Gastrocnemius medialis (tissue), 4 donors: ENCODE data around the gene USP2. TPM values are rescaled to one million over a fixed set of nuclear protein-coding genes. Genes with fewer than 3 reads are reported as not detected.

ENCODE experiments used
- ATAC-seq, 2 donors: fragments of 150-250 bp; one replicate each; pipeline ENCODE4 v1.9.1; 2016
- DNase-seq, 2 donors: peaks; one replicate each; pipeline ENCODE4 v3.0.0-alpha.2; 2019
- H3K27ac ChIP-seq, 4 donors: fragments of 200-600 bp; sonication (generic); 1 replicate in 1 of 4; 2 replicates in 3 of 4; pipeline ENCODE4 v1.5.1; 2016 to 2018; ENCODE audit warnings: mild to moderate bottlenecking in 2 of 4, moderate library complexity in 1 of 4
- H3K27me3 ChIP-seq, 3 donors: fragments of 200-600 bp; sonication (generic) in 2 of 3; 1 replicate in 1 of 3; 2 replicates in 2 of 3; pipeline versions ENCODE4 v1.5.1 to v1.6.0; 2016 to 2019; ENCODE audit warnings: mild to moderate bottlenecking in 1 of 3, moderate library complexity in 1 of 3
- H3K36me3 ChIP-seq, 2 donors: fragments of 200-600 bp; sonication (generic) in 1 of 2; one replicate each; pipeline ENCODE4 v1.5.1; 2017 to 2018
- H3K4me1 ChIP-seq, 2 donors: fragments of 200-600 bp; sonication (generic) in 1 of 2; one replicate each; pipeline ENCODE4 v1.5.1; 2016 to 2017; ENCODE audit warnings: mild to moderate bottlenecking in 2 of 2
- H3K4me3 ChIP-seq, 4 donors: fragments of 200-600 bp; sonication (generic) in 3 of 4; 1 replicate in 1 of 4; 2 replicates in 3 of 4; pipeline ENCODE4 v1.5.1; 2016 to 2019; ENCODE audit warnings: mild to moderate bottlenecking in 2 of 4
- H3K9me3 ChIP-seq, 3 donors: fragments of 200-600 bp; sonication (generic) in 2 of 3; 1 replicate in 1 of 3; 2 replicates in 2 of 3; pipeline ENCODE4 v1.5.1; 2016 to 2019
- CTCF ChIP-seq, 5 experiments: fragments of 450-650 bp in 3 of 5; fragments of 200-600 bp in 2 of 5; sonication (generic) in 2 of 5; IDR thresholded peaks in 4 of 5; conservative IDR thresholded peaks in 1 of 5; 1 replicate in 4 of 5; 2 replicates in 1 of 5; pipeline ENCODE4 v1.5.1; 2016 to 2019; ENCODE audit warnings: antibody characterized with exemption in 5 of 5, mild to moderate bottlenecking in 3 of 5, moderate library complexity in 3 of 5
- POLR2A ChIP-seq, 2 donors: fragments of 450-650 bp; IDR thresholded peaks; one replicate each; pipeline ENCODE4 v1.6.1; 2017; ENCODE audit warnings: antibody characterized with exemption in 2 of 2, mild to moderate bottlenecking in 2 of 2, moderate library complexity in 2 of 2
- in situ Hi-C, 4 donors: fragments of 200-750 bp; cut with MboI; loops; one replicate each; pipeline versions ENCODE4 v1.15.0 to v1.8.0; 2017; ENCODE audit warnings: low sequenced_read_pairs in 4 of 4
- intact Hi-C: fragments of 100-400 bp; cut with DNase I; formaldehyde crosslinking; loops from one replicate; pipeline ENCODE4 v1.15.1; 2023; ENCODE audit warnings: low total_unique reads
- total RNA-seq, 4 donors: library from RNA; depleted of rRNA; stranded (reverse); fragments of >200 nt; gene quantifications; one replicate each; pipeline versions ENCODE4 v1.1.0 to v1.2.3, GENCODE V29; 2016

USP2 gene
- total RNA-seq: 100 to 1,000 TPM in 1 of 4 donors, 10 to 100 TPM in 3; 19.4 to 105 (median 46.0) TPM

GRCh38 chr11:119381181-119381988 is at the start of gene USP2:
Gene USP2 (minus strand): TSS chr11:119381690. CDS start chr11:119373480, 8,210 bp downstream.
- peak within 1 kb of the TSS; percentile 96 to 99 (median 98) for H3K27ac ChIP-seq
- H3K4me1 ChIP-seq: peaks cover 42 to 45% of the 10 kb centered on the region in 2 donors
- H3K9me3 ChIP-seq: no peaks in the 10 kb centered on the region
- DNase-seq: peak; percentile 98
- no peaks in the 10 kb centered on the region for H3K36me3 ChIP-seq
- intact Hi-C loops: loop anchor here (1.0 to 2.0 kb wide), 3 partner anchors 47 to 175 kb away; partner anchors contain the start of genes CBL and RNF26
- peak within 1 kb of the TSS; percentile 56 to 73 (median 62) for H3K4me3 ChIP-seq
- H3K27me3 ChIP-seq: no peaks in the 10 kb centered on the region
- in situ Hi-C loops: no loop called here
- peak; percentile 69 to 83 for ATAC-seq
- TF ChIP-seq CTCF (IDR thresholded peaks at IDR 0.05 in 4 of 5, conservative IDR thresholded peaks at IDR 0.05 in 1 of 5) (peak; percentile 81 to 97 (median 94)), POLR2A (IDR thresholded peaks at IDR 0.05) (peak; percentile 91 to 93)

GRCh38 chr11:119427279-119427678 is 45.8 kb upstream of the USP2 start:
- in situ Hi-C loops: no loop called here
- intact Hi-C loops: no loop called here
- peaks cover 10 to 26% (median 18%) of the 10 kb centered on the region in 3 donors for H3K27me3 ChIP-seq

GRCh38 chr11:119426142-119426541 is 44.7 kb upstream of the USP2 start:
- Histone ChIP-seq H3K9me3 (no peaks in the 10 kb centered on the region), H3K4me3 (no peak overlapping the region), H3K27me3 (peaks cover 21 to 38% (median 30%) of the 10 kb centered on the region in 3 donors), H3K4me1 (peaks cover 8% of the 10 kb centered on the region in 2 donors), H3K36me3 (no peaks in the 10 kb centered on the region), H3K27ac (no peak overlapping the region)
- in situ Hi-C loops (no loop called here), intact Hi-C loops (no loop called here)
- ATAC-seq: no peak
- TF ChIP-seq POLR2A (IDR thresholded peaks at IDR 0.05) (no peak), CTCF (IDR thresholded peaks at IDR 0.05 in 4 of 5, conservative IDR thresholded peaks at IDR 0.05 in 1 of 5) (no peak)
- DNase-seq: no peak

More at GRCh38 chr11:119427279-119427678, 45.8 kb upstream of the USP2 start:
- TF ChIP-seq POLR2A (IDR thresholded peaks at IDR 0.05): no peak
- no peak for TF ChIP-seq CTCF (IDR thresholded peaks at IDR 0.05 in 4 of 5, conservative IDR thresholded peaks at IDR 0.05 in 1 of 5)
- no peak overlapping the region for H3K27ac ChIP-seq
- H3K9me3 ChIP-seq: no peaks in the 10 kb centered on the region
- DNase-seq (no peak), ATAC-seq (no peak)
- H3K36me3 ChIP-seq: no peaks in the 10 kb centered on the region
- no peaks in the 10 kb centered on the region for H3K4me1 ChIP-seq
- no peak overlapping the region for H3K4me3 ChIP-seq

GRCh38 chr11:119424775-119425174 is 43.3 kb upstream of the USP2 start:
- ATAC-seq (no peak), DNase-seq (no peak)
- no peaks in the 10 kb centered on the region for H3K36me3 ChIP-seq
- H3K9me3 ChIP-seq: no peaks in the 10 kb centered on the region
- no peak overlapping the region for H3K27ac ChIP-seq
- no peak overlapping the region for H3K4me3 ChIP-seq
- TF ChIP-seq POLR2A (IDR thresholded peaks at IDR 0.05): no peak
- no peak for TF ChIP-seq CTCF (IDR thresholded peaks at IDR 0.05 in 4 of 5, conservative IDR thresholded peaks at IDR 0.05 in 1 of 5)
- H3K4me1 ChIP-seq: peaks cover 8% of the 10 kb centered on the region in 2 donors
- intact Hi-C loops: no loop called here
- in situ Hi-C loops: no loop called here
- H3K27me3 ChIP-seq: peaks cover 26 to 47% (median 36%) of the 10 kb centered on the region in 3 donors
